Stimulated activated CD4-positive, alpha-beta T cell treated with anti-CD3 and anti-CD28 coated beads, Interleukin-15, amount 100 ng/mL, for 48 hours (primary cell): ENCODE measurements around the gene PTPN7.
"Not testable (repeated sequence)": the region's sequence is repeated elsewhere in the genome, so short reads cannot be mapped to it uniquely, and the experiment has no call there.

ENCODE experiments used
- DNase-seq, 2 donors: peaks; one replicate each; pipeline ENCODE4 v3.0.0-alpha.2; 2020; ENCODE audit warnings: low read depth in 2 of 2

Gene PTPN7

DNA sequence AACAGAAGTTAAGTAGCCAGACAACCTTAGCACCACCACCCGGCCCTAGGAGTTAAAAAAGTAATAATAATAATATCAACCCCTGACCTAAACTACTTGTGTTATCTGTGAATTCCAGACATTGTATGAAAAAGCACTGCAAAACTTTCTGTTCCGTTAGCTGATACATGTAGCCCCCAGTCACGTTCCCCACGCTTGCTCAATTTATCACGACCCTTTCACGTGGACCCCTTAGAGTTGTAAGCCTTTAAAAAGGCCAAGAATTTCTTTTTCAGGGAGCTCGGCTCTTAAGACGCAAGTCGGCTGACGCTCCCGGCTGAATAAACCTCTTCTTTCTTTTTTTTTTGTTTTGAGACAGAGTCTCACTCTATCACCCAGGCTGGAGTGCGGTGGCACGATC, 6.7 kb upstream of the PTPN7 start:
- not testable (repeated sequence) for DNase-seq

DNA sequence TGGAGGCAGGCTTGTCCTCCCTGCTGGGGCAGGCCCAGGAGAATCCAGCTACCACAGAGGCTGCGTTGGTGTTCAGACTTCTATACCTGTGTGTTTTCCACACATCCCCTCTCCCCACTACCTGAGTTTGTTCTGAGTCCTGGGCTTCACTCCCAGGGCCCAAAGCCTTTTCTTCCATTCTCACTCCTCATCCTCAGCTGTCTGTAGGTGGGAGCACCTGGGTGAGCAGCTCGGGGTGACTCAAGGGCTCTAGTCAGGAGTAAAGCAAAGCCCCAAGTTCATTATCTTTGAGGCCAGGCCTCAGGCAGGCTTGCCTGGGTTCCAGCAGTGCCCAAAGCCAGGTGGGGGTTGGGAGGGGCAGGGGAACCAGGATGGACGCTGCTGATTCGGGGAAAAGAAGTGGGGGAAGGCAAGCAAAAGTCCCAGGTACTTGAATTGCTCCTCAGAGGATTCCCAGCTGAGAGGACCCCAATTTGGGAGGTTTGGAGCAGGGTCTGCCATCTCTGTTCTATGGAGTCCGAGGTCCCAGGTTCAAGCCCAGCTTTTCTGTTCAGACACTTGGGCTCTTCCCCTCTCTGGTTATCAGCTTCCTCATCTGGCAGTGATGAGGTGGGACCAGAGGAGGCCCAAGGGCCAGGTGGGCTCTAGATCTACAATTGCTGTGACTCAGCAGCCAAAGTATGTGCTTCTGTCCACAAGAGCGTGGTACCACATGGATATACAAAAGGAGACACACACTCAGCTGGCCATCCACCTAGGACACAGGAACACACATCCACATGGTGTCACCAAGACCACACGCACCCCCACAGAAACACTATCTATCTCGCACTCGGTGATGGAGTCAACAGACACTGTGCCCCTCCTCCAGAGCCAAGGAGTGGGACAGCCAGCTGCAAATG, 5.8 kb upstream of the PTPN7 start:
- DNase-seq = no peak

DNA sequence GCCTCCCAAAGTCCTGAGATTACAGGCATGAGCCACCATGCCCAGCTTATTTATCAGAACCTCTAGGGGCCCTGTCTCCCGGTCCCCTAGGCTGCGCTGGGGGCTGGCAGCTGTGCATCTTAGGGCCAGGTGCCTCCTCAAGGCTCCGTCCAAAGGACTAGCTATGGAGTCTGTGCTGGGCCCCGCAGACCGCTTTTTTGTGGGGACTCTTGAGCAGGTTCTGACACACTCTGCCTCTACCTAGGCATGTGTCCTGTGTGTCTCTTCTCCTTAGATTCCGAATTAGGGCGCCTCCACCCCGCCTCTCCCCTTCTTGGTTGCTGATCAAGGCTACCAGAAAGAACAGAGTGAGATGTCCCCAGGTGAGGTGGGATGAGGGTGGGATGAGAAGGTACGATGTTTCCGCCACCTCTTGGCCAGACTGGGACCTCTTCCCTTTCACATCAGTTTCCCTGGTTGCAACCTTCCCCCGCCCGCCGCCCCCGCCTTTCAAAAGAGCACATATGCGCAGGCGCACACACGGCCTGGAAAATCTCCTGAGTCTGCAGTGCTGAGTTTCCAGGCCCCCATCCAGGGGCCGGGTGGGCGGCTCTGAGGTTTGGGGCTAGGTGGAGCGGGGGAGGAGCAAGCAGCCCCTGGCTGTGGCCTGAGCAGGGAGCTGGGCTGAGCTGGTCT, 5.0 kb upstream of the PTPN7 start:
- peak in 1 of 2 donors; percentile 58 for DNase-seq

DNA sequence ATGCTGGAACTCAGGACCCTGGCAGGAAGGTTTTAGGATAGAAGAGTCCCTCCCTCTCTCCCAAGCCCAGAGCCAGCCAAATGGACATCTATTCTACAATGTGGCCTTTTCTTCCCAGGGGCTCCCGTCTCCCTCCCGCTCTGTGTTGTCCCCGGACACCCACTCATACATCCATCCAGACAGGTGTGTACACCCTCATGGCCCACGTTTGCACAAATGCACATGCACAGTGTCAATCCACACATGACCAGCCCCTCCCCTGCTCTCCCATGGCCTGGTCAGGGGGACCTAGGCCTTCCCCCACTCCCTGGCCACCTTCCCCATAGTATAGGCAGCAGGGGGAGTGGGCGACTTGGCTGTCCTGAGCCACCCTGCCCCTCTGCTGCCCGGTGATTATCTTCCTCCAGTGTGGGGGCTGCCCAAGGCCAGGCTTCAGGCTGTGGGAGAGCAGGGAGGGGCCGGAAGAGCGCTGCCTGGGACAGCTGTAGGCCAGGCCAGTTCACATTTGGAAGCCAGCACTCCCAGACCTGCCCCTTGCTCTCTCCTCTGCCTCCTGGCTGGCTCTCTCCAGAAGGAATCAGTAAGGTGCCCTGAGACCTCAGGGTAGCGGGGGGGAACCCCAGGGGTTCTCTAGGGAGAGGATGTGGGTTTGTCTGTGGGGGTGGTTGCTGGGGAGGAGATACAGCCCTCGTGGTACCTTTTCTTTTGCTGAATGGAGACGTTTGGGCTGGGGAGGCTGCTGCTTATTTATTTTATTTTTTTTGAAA, 4.1 kb upstream of the PTPN7 start:
- DNase-seq = no peak

DNA sequence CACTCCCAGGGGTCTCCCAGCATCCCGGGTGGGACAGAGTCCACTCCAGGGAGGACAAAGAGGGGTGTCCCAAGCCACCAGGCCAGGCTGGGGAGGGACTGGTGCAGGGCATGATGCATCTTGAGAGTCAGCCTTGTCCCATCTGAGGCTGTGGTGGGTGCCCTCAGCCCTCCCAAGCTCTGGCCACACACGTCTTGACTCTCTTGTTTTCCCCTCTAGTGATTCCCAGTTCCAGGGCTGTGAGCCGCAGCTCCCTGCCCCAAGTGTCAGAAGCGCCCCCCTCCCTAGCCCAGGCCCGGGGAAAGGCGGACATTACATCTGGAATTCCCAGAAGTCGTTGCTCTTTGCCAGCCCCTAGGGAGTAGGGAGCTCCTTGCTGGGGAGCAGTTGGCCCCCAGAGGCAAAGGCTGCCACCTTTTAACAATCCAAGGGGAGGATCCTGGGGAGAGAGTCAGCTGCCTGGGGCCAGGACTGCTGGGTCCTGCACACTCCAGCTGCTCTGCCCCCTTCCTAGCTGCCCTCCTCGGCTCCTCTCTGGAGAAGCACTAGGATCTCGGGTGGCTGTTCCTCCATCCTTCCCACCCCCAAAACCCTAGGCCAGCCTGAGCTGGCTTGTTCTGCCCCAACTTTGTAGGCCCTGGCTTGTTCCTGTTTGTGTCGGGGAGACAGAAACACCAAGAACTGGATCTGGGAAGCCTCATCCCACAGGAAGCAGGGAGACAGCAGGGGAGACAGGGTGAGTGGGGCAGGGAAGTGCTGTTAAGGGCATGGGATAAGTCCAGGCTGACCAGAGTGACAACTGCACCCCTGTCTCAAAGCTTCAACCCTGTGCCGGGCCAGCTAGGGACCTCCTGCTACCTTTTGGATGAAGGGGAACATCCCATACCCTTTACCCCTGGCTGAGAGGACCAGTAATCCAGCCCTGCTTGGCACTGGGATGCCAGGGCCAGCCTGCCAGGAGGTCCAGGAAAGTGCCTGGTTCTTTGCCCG, 3.2 kb upstream of the PTPN7 start:
- no peak for DNase-seq

DNA sequence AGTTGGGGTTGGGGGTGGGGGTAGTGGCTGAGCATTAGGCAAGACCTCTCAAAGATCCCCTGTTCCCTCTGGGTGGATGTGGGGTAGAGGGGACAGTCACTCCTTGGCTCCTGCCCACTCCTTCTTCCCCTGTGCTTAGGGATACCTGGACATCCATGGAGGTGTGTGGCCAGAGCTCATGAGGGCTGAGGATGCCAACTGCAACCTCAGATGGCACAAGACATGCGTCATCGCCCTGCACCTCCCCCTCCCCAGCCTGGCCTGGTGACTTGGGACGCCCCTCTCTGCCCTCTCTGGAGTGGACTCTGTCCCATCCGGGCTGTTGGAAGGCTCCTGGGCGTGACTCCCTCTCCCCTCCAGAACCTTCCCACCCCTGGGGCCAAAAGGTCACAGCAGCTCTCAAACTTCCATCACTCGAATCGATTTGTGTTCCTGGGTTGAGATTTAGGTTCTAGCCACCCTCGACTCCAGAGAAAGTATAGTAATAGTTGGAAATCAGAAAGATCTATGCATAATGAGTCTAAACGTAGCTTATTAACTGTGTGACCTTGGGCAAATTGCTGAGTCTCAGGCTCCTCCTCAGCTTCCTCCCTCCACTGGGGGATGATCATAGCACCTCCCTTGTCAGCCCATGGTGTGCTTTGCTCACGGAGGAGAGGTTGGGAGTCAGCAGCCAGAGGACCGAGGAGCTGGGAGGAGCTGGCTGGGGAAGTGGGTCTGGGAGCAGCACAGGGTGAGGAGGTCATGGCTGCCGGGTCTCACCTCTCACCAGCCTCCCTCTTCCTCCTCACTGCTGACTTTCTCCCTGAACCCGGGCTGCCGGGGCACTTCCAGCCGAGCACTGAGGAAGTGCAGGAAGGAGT, 2.2 kb upstream of the PTPN7 start:
- no peak for DNase-seq

DNA sequence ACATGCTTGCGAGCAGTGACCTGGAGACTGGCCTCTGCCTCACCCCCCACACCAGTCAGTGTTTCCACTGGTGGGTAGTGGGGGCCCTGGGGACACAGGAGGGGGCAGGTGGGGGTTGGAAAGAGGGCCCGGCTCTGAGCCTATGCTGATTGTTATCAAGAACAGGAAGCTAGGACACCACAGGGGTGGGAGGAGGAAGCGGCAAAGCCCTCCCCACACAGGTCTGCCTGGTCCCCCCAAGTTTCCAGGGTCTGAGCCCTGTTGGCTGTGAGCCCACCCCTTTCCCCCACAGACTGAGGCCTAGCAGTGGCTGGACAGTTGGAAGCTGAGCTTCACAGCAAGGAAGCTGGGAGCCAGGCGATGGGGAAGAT, 1.6 kb upstream of the PTPN7 start:
- DNase-seq = peak in 1 of 2 donors; percentile 54

DNA sequence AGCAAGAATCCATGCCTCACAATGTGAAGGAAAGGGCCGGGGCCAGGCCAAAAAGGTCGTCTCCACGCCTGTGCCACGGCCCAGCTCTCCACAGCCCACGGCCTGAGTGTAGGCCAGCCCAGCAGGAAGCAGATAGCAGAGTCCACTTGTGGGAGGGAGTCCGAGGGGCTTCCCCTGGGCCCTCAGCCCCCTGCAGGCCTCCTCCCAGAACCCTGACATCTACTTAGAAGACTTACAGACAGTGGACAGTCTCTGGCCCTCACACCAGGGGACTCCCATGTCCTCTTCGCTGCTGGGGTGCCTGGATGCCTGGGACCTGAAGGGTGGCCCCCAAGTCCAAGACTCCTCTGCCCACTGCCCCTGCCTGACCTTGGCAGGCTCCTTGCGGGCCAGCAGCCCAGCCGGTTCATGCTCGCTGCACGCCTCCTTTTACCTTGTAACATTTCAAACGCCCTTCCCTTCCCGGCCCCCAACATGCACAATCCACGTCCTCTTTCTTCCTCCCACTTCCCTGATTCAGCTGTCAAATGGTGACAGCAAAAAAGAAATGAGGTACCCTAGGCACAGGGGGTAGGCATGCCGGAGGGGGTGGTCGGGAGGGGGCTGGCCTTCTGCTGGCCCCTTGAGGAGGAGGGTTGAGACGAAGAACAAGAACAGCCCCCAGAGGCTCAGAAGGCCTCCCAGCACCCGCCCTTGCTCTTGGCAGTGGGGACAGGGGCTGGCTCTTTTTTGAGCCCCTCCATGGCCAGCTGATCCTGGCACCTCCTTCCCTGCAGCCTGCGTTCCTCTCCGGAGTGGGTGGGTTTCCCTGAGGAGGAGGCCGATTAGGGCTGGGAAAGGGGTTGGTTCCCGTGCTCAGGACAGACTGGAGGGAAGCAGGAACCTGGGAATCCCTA, 997 bp upstream of the PTPN7 start:
- no peak for DNase-seq

DNA sequence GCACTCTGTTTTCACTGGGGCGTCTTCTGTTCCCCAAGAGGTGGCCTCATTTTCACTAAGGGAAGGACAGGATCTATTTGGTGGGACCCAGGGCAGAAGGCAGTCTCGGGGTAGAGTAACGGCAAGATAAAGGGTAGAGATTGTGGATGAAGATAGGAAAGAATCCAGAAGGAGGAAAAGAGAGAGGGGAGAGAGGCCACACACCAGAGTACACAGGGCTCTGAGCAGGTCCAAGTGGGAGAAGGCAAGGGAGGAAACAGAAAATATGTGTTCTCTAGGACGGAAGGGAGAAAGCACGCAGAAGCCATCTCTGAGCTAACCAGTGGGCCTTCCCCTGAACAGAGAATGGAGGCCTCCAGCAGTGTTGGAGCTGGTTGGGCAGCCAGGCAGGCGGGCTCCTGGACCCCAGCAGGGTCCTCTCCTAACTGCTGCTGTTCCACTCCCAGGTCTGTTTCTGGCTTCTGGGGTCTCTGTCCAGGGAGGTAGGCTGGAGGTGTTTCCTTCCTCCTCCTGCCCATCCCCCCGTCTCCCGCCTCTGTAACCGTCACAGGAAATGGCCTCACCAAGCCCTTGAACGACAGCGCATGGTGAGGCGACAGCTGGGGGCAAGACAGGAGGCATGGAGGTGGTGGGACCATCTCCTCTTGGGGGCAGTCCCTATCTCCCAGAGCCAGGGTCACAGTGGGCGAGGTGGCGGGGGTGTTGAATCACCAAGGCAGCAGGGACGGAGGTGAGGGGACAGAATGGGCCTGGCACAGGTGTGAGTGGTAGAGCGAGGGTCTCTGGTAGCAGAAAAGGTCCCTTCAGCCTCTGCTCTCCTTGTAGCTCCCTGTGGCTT, 649 bp downstream of the PTPN7 start:
- peak; percentile 55 to 65 for DNase-seq

DNA sequence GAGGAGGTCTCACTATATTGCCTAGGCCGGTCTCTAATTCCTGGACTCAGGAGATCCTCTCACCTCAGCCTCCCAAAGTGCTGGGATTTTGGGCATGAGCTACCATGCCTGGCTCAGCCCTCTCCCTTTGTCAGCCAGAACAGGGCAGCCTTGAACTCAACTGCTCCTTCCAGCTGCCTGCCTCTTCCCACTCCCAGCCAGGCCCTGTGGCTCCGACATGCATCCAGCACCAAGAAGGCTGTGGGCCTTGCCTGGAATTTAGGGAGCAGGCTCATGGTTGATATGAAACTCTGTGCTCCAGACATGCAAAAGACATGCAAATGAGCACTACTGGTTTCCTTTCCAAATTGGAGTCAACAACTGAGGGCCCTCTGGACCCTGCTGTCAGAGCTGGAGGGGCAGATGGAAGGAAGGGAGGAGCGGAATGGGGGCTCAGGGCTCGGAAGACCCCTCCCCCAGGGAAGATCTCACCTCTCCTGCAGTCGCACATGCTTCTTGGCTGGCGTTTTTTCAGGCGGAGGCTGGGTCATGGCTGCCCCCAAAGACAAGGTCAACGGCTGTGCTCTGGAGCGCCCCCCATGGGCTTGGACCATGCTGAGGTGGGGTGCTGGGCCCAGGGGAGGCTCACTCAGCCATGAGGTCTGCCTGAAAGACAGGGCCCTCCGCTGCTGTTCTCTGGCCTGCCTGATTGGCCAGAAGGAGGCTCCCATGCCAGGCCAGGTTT, 1.4 kb downstream of the PTPN7 start:
- DNase-seq = no peak

DNA sequence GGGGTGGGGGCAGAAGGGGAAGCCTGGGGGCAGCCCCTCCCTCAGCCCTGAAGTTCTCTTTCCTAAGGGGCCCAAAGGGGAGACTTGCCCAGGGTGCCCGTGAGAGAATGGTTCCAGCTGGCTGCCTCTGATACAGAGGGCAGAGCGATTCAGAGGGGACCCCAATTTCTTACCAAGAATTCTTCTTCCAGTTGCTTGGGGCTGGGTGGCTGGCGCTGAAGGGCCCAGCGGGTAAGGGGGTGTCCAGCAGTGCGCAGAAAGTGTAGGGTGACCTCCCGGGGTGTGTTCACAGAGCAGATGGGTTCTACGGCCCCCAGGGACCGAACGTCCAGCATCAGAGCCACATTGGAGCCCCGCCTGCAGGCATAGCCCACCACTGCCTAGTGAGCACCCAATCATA, 2.5 kb downstream of the PTPN7 start:
- DNase-seq = no peak

DNA sequence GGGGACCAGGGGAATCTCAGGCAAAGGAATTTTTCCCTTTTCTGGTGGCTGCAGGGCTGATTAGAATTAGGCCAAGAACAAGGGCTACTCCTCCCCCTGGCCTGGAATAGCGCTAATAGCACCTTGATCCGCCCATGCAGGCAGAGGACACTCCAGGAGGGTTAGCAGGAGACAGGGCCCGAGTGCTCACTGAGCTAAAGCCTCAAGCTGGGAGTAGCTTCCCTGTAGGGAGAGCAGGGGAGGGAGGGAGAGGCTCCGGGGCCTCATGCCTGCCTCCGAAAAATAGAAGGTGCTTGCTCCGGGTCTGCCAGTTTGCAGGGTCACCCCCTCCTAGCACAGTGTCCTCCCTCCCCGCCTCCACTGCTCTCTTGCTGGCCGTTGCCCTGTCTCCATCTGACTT, 3.8 kb downstream of the PTPN7 start:
- no peak for DNase-seq

DNA sequence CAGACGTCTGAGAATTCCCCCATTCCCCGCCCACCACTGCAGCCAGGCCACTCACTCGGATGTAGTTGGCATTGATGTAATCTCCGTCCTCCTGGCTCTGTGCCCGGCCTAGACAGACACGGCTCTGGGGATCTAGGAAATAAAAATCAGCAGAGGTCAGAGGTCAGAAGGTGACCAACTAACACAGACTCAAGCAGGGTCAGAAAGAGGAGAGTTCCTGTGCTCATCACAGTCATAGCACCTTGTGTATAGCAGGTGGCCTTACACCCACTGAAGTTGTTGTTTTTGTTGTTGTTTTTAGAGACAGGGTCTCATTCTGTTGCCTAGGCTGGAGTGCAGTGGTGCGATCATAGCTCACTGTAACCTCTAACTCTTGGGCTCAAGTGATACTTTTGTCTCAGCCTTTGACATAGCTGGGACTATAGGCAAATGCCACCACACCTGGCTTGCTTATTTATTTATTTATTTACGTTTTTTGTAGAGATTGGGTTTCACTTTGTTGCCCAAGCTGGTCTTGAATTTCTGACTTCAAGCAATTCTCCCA, 4.9 kb downstream of the PTPN7 start:
- no peak for DNase-seq

DNA sequence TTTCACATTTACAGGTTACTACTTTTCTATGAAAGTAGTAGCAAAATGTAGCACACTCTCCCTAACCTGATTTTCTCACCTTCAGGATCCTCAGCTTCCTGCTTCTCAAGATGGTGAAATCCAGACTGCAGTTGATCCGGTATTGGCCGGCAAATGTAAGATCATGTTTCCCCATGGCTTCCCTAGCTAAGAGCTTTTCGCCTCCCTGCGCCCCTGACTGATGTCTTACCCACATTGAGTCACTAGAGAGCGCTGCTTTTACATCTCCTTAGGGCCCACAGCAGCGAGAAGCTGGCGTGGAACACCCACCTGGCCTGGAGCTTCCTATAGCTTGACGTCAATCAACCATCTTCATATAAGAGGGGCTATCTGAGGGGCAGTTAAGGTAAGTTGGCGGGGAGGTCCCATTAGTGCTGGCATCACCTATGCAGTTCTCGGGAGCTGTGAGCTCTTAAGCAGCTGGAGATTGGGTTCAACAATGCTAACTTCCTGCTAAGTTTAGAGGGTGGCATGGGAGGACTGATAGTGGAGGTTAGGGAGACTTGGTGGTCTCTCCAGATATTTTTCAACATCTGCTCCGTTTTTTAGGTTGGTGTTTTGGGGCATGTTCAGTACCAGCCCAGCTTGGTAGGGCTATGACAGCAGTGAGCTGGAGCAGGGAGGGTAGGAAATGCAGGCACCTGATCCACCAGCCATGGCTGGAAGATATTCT, 5.5 kb downstream of the PTPN7 start:
- DNase-seq = no peak

DNA sequence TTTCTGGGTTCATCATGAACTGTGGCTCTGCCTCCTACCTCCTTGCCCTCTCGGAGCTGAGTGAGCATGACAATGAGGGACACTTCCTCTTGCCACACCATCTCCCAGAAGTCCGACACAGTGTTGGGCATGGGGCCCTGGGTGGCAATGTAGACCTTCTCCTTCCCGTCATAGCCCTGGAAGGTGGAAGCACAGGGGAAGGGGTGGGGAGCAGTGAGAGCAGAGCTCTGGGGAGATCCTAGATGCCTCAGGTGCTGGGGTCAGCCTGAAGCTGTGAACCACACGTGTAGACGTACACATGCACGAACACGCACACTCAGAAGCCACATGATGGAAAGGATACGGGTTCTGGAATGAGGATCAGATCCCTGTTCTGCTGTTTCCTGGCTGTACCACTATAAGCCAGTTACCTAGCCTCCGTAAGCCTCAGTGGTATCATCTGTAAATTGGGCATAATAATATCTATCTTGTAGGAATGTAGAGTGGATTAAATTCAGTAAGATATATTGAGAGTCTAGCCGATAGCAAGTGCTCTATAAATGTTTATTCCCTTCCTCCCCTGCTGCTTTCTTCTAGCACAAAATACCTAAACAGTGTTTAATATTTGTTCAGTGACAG, 6.1 kb downstream of the PTPN7 start:
- DNase-seq = no peak

DNA sequence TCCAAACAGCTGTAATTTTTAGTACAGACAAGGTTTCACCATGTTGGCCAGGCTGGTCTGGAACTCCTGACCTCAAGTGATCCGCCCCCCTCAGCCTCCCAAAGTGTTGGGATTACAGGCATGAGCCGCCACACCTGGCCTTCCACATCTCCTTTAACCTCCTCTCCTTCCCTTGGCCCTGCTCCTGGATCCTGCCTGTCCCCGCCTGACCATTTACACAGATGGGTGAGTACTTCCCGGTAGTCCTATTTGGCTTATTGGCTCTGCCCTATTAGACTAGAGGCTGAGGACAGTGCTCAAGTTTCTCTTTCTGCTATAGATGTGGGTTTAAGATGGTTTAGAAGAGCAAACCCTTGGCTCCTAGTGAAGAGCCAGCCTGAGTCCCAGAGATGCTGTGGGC, 7.1 kb downstream of the PTPN7 start:
- no peak for DNase-seq
